ENCODE results near the gene RGS3.

The RGS3 gene

GRCh38 chr9:113456235-113456634 lies 7.3 kb upstream of the RGS3 start:
- no peak overlapping the region for H3K9ac ChIP-seq (ENCODE audit: low read length)
- no peaks in the 10 kb centered on the region for H3F3A ChIP-seq (ENCODE audit: insufficient read depth, low read length)
- H4K20me1 ChIP-seq (ENCODE audit: insufficient read depth, low read length) = no peaks in the 10 kb centered on the region
- H3K4me3 ChIP-seq (ENCODE audit: low read depth, low read length, poor library complexity, severe bottlenecking) = no peak overlapping the region
- H3K9me2 ChIP-seq (ENCODE audit: low read depth, low read length) = no peaks in the 10 kb centered on the region
- H3K4me1 ChIP-seq (ENCODE audit: insufficient read depth, low read length, severe bottlenecking) = no peaks in the 10 kb centered on the region
- no peak overlapping the region for H3K4me2 ChIP-seq (ENCODE audit: low read length)
- H2AFZ ChIP-seq (ENCODE audit: low read length) = no peak overlapping the region
- TF ChIP-seq EZH2 (IDR thresholded peaks at IDR 0.05; ENCODE audit: borderline replicate concordance, low read length) (no peak), CTCF (IDR thresholded peaks at IDR 0.05; ENCODE audit: low read length) (no peak)
- no peaks in the 10 kb centered on the region for H3K36me3 ChIP-seq (ENCODE audit: insufficient read depth, low read length)
- H3K79me2 ChIP-seq (ENCODE audit: insufficient read depth, low read length) = no peaks in the 10 kb centered on the region
- no peaks in the 10 kb centered on the region for H3K9me3 ChIP-seq (ENCODE audit: low read length)
- H3K27me3 ChIP-seq (ENCODE audit: insufficient read depth, low read length) = no peaks in the 10 kb centered on the region
- H3K27ac ChIP-seq (ENCODE audit: low read depth, low read length, poor library complexity, severe bottlenecking) = no peak overlapping the region

- H3K27me3 ChIP-seq (ENCODE audit: insufficient read depth, low read length) = no peaks in the 10 kb centered on the region
- no peak for TF ChIP-seq EZH2 (IDR thresholded peaks at IDR 0.05; ENCODE audit: borderline replicate concordance, low read length)
- H3K9me2 ChIP-seq (ENCODE audit: low read depth, low read length) = no peaks in the 10 kb centered on the region
- H2AFZ ChIP-seq (ENCODE audit: low read length) = no peak overlapping the region
- no peak overlapping the region for H3K9ac ChIP-seq (ENCODE audit: low read length)
- no peaks in the 10 kb centered on the region for H3K9me3 ChIP-seq (ENCODE audit: low read length)
- no peaks in the 10 kb centered on the region for H3F3A ChIP-seq (ENCODE audit: insufficient read depth, low read length)
- H3K79me2 ChIP-seq (ENCODE audit: insufficient read depth, low read length) = no peaks in the 10 kb centered on the region
- no peaks in the 10 kb centered on the region for H3K4me1 ChIP-seq (ENCODE audit: insufficient read depth, low read length, severe bottlenecking)
- H3K4me2 ChIP-seq (ENCODE audit: low read length) = no peak overlapping the region
- H4K20me1 ChIP-seq (ENCODE audit: insufficient read depth, low read length) = no peaks in the 10 kb centered on the region
- H3K27ac ChIP-seq (ENCODE audit: low read depth, low read length, poor library complexity, severe bottlenecking) = no peak overlapping the region
- no peaks in the 10 kb centered on the region for H3K36me3 ChIP-seq (ENCODE audit: insufficient read depth, low read length)
- H3K4me3 ChIP-seq (ENCODE audit: low read depth, low read length, poor library complexity, severe bottlenecking) = no peak overlapping the region
Observed at GRCh38 chr9:113461285-113461684, 2.2 kb upstream of the RGS3 start.

GRCh38 chr9:113461943-113462342 lies 1.6 kb upstream of the RGS3 start:
- Histone ChIP-seq H3K4me3 (ENCODE audit: low read depth, low read length, poor library complexity, severe bottlenecking) (no peak overlapping the region), H3K9ac (ENCODE audit: low read length) (no peak overlapping the region), H3K27ac (ENCODE audit: low read depth, low read length, poor library complexity, severe bottlenecking) (no peak overlapping the region), H3F3A (ENCODE audit: insufficient read depth, low read length) (no peaks in the 10 kb centered on the region), H2AFZ (ENCODE audit: low read length) (no peak overlapping the region), H3K4me1 (ENCODE audit: insufficient read depth, low read length, severe bottlenecking) (no peaks in the 10 kb centered on the region), H3K36me3 (ENCODE audit: insufficient read depth, low read length) (no peaks in the 10 kb centered on the region), H4K20me1 (ENCODE audit: insufficient read depth, low read length) (no peaks in the 10 kb centered on the region), H3K4me2 (ENCODE audit: low read length) (no peak overlapping the region), H3K9me2 (ENCODE audit: low read depth, low read length) (no peaks in the 10 kb centered on the region), H3K79me2 (ENCODE audit: insufficient read depth, low read length) (no peaks in the 10 kb centered on the region), H3K27me3 (ENCODE audit: insufficient read depth, low read length) (no peaks in the 10 kb centered on the region), H3K9me3 (ENCODE audit: low read length) (no peaks in the 10 kb centered on the region)
- TF ChIP-seq EZH2 (IDR thresholded peaks at IDR 0.05; ENCODE audit: borderline replicate concordance, low read length) = no peak

GRCh38 chr9:113462781-113463286 lies 693 bp upstream of the RGS3 start:
- H3F3A ChIP-seq (ENCODE audit: insufficient read depth, low read length) = no peaks in the 10 kb centered on the region
- no peaks in the 10 kb centered on the region for H3K27me3 ChIP-seq (ENCODE audit: insufficient read depth, low read length)
- H3K4me1 ChIP-seq (ENCODE audit: insufficient read depth, low read length, severe bottlenecking) = no peaks in the 10 kb centered on the region
- no peak overlapping the region for H2AFZ ChIP-seq (ENCODE audit: low read length)
- H3K4me3 ChIP-seq (ENCODE audit: low read depth, low read length, poor library complexity, severe bottlenecking) = no peak overlapping the region
- no peak for TF ChIP-seq CTCF (IDR thresholded peaks at IDR 0.05; ENCODE audit: low read length)
- no peak for TF ChIP-seq EZH2 (IDR thresholded peaks at IDR 0.05; ENCODE audit: borderline replicate concordance, low read length)
- H3K9me2 ChIP-seq (ENCODE audit: low read depth, low read length) = no peaks in the 10 kb centered on the region
- H3K9me3 ChIP-seq (ENCODE audit: low read length) = 0 out of 2 replicates have a peak, but pooled peaks cover 3% of the 10 kb centered on the region
- H3K9ac ChIP-seq (ENCODE audit: low read length) = no peak overlapping the region
- H4K20me1 ChIP-seq (ENCODE audit: insufficient read depth, low read length) = no peaks in the 10 kb centered on the region
- H3K27ac ChIP-seq (ENCODE audit: low read depth, low read length, poor library complexity, severe bottlenecking) = no peak overlapping the region
- no peaks in the 10 kb centered on the region for H3K36me3 ChIP-seq (ENCODE audit: insufficient read depth, low read length)
- no peaks in the 10 kb centered on the region for H3K79me2 ChIP-seq (ENCODE audit: insufficient read depth, low read length)
- no peak overlapping the region for H3K4me2 ChIP-seq (ENCODE audit: low read length)
